Spleen (tissue), 7 donors: ENCODE results near the gene LPP.

Experiments
- POLR2A ChIP-seq, 3 donors: fragments of 450-650 bp; IDR thresholded peaks; one replicate each; pipeline ENCODE4 v1.5.1; 2017; ENCODE audit warnings: antibody characterized with exemption in 3 of 3, mild to moderate bottlenecking in 1 of 3
- POLR2AphosphoS5 ChIP-seq, 3 donors: sonication (generic); formaldehyde crosslinking; IDR thresholded peaks; one replicate each; pipeline ENCODE4 v1.5.1; 2017; ENCODE audit warnings: antibody characterized with exemption in 3 of 3
- TF ChIP-seq, protein P1 (sequence below), 11 experiments: fragments of 200-600 bp in 7 of 11; fragments of 450-650 bp in 4 of 11; sonication (generic) in 4 of 11; IDR thresholded peaks in 8 of 11; conservative IDR thresholded peaks in 3 of 11; 1 replicate in 7 of 11; 2 replicates in 4 of 11; pipeline versions ENCODE4 v1.4.0 to v1.8.0; 2016 to 2021; ENCODE audit warnings: antibody characterized with exemption in 11 of 11, inconsistent platforms in 4 of 11, mild to moderate bottlenecking in 1 of 11
- donor health status: DM: no; HTN: no; CAD: no; lungs with moderate emphysema.
- donor health status: DM: no; HTN: no; CAD: no.
- donor health status: DM: no; HTN: no; CAD: no.

DNA sequence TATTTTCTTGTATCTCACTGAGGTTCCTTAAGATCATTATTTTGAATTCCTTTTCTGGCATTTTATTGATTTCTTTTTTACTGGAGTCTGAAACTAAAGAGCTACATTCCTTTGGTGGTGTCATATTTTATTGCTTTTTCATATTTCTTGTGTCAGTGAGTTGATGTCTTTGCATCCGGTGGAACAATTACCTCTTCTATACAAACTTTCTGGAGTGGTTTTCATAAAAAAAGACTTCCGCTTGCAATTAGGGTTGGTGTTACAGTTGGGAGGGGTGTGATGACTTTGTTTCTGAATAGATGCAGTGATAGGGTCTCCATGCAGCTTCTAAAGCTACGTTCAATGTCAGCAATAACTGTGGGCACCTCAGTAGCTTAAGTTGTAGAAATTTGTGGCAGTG, 181.7 kb downstream of the LPP start:
- TF ChIP-seq, protein P1, sequence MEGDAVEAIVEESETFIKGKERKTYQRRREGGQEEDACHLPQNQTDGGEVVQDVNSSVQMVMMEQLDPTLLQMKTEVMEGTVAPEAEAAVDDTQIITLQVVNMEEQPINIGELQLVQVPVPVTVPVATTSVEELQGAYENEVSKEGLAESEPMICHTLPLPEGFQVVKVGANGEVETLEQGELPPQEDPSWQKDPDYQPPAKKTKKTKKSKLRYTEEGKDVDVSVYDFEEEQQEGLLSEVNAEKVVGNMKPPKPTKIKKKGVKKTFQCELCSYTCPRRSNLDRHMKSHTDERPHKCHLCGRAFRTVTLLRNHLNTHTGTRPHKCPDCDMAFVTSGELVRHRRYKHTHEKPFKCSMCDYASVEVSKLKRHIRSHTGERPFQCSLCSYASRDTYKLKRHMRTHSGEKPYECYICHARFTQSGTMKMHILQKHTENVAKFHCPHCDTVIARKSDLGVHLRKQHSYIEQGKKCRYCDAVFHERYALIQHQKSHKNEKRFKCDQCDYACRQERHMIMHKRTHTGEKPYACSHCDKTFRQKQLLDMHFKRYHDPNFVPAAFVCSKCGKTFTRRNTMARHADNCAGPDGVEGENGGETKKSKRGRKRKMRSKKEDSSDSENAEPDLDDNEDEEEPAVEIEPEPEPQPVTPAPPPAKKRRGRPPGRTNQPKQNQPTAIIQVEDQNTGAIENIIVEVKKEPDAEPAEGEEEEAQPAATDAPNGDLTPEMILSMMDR (IDR thresholded peaks at IDR 0.05 in 8 of 11, conservative IDR thresholded peaks at IDR 0.05 in 3 of 11) = no peak
- TF ChIP-seq POLR2A (IDR thresholded peaks at IDR 0.05) (no peak), POLR2AphosphoS5 (IDR thresholded peaks at IDR 0.05) (no peak)
